GM06990 (cell line): ENCODE measurements around the gene LPP.

Experiments used
- DNase-seq: peaks from one replicate; pipeline ENCODE4 v3.0.0-alpha.2; 2011; ENCODE audit not compliant: insufficient read length; ENCODE audit errors: extremely low read depth
- H3K27me3 ChIP-seq: replicated peaks from 2 replicates; pipeline ENCODE4 v1.6.0; 2011; ENCODE audit warnings: low read length; ENCODE audit not compliant: control insufficient read depth, insufficient read depth
- H3K36me3 ChIP-seq: 2 replicates; pipeline ENCODE4 v1.5.1; 2011; ENCODE audit warnings: low read length; ENCODE audit not compliant: control insufficient read depth, insufficient read depth
- H3K4me3 ChIP-seq: replicated peaks from 2 replicates; pipeline ENCODE4 v1.5.1; 2011; ENCODE audit warnings: low read depth, mild to moderate bottlenecking, control low read depth, low read length
- CTCF ChIP-seq: IDR thresholded peaks from 2 replicates; pipeline ENCODE4 v1.5.1; 2011; ENCODE audit warnings: low read length, control low read depth, mild to moderate bottlenecking, inconsistent platforms; ENCODE audit not compliant: insufficient read depth, poor library complexity, severe bottlenecking

Gene LPP

GRCh38 chr3:188746291-188746783, 592.4 kb downstream of the LPP start:
- H3K27me3 ChIP-seq, result no peaks in the 10 kb centered on the region
- no peak for DNase-seq
- no peak for TF ChIP-seq CTCF

GRCh38 chr3:188747489-188747888, 593.5 kb downstream of the LPP start:
- Histone ChIP-seq H3K27me3 (no peaks in the 10 kb centered on the region), H3K4me3 (no peak overlapping the region), H3K36me3 (no peaks in the 10 kb centered on the region)
- no peak for DNase-seq
- no peak for TF ChIP-seq CTCF

More at GRCh38 chr3:188746291-188746783, 592.4 kb downstream of the LPP start:
- no peak overlapping the region for H3K4me3 ChIP-seq
- no peaks in the 10 kb centered on the region for H3K36me3 ChIP-seq

- Histone ChIP-seq H3K4me3 (no peak overlapping the region), H3K36me3 (no peaks in the 10 kb centered on the region), H3K27me3 (no peaks in the 10 kb centered on the region)
- DNase-seq, result no peak
- TF ChIP-seq CTCF, result peak; percentile 89
Measured at GRCh38 chr3:188749010-188749617, 595.2 kb downstream of the LPP start.

GRCh38 chr3:188749830-188750229, 595.9 kb downstream of the LPP start:
- TF ChIP-seq CTCF, result no peak
- no peak for DNase-seq
- H3K4me3 ChIP-seq, result no peak overlapping the region
- H3K27me3 ChIP-seq, result no peaks in the 10 kb centered on the region
- no peaks in the 10 kb centered on the region for H3K36me3 ChIP-seq

- no peak for DNase-seq
- Histone ChIP-seq H3K4me3 (no peak overlapping the region), H3K27me3 (no peaks in the 10 kb centered on the region), H3K36me3 (no peaks in the 10 kb centered on the region)
- TF ChIP-seq CTCF, result no peak
Measured at GRCh38 chr3:188750617-188751016, 596.7 kb downstream of the LPP start.

- Histone ChIP-seq H3K27me3 (no peaks in the 10 kb centered on the region), H3K4me3 (no peak overlapping the region), H3K36me3 (no peaks in the 10 kb centered on the region)
- no peak for DNase-seq
- TF ChIP-seq CTCF, result no peak
Measured at GRCh38 chr3:188752850-188753249, 598.9 kb downstream of the LPP start.
